ENCODE data around the gene FBXL4.

Gene FBXL4

GRCh38 chr6:98947411-98948292, at the start of gene FBXL4:
FBXL4 (minus strand) TSS chr6:98947946; CDS start chr6:98926988, 20,958 bp downstream.
- DNase-seq (ENCODE audit: low spot score): peak; percentile 92

- no peak for DNase-seq (ENCODE audit: low spot score)
Observed at GRCh38 chr6:98995116-98995515, 47.4 kb upstream of the FBXL4 start.

GRCh38 chr6:98992535-98992934, 44.8 kb upstream of the FBXL4 start:
- DNase-seq (ENCODE audit: low spot score): no peak

- no peak for DNase-seq (ENCODE audit: low spot score)
Observed at GRCh38 chr6:98986071-98986615, 38.4 kb upstream of the FBXL4 start.

- no peak for DNase-seq (ENCODE audit: low spot score)
Observed at GRCh38 chr6:98985391-98985790, 37.6 kb upstream of the FBXL4 start.

GRCh38 chr6:98984121-98984520, 36.4 kb upstream of the FBXL4 start:
- no peak for DNase-seq (ENCODE audit: low spot score)

- DNase-seq (ENCODE audit: low spot score): no peak
Observed at GRCh38 chr6:98981473-98981872, 33.7 kb upstream of the FBXL4 start.

GRCh38 chr6:98980819-98981218, 33.1 kb upstream of the FBXL4 start:
- DNase-seq (ENCODE audit: low spot score): peak; percentile 7

- no peak for DNase-seq (ENCODE audit: low spot score)
Observed at GRCh38 chr6:98977671-98978292, 30.0 kb upstream of the FBXL4 start.

- no peak for DNase-seq (ENCODE audit: low spot score)
Observed at GRCh38 chr6:98976674-98977385, 29.1 kb upstream of the FBXL4 start.

- no peak for DNase-seq (ENCODE audit: low spot score)
Observed at GRCh38 chr6:98975421-98975820, 27.7 kb upstream of the FBXL4 start.

- DNase-seq (ENCODE audit: low spot score): no peak
Observed at GRCh38 chr6:98974309-98974708, 26.6 kb upstream of the FBXL4 start.

- DNase-seq (ENCODE audit: low spot score): no peak
Observed at GRCh38 chr6:98973571-98973970, 25.8 kb upstream of the FBXL4 start.

GRCh38 chr6:98971303-98971702, 23.6 kb upstream of the FBXL4 start:
- DNase-seq (ENCODE audit: low spot score): no peak

GRCh38 chr6:98970469-98970868, 22.7 kb upstream of the FBXL4 start:
- no peak for DNase-seq (ENCODE audit: low spot score)

- DNase-seq (ENCODE audit: low spot score): no peak
Observed at GRCh38 chr6:98967616-98968015, 19.9 kb upstream of the FBXL4 start.

GRCh38 chr6:98959631-98960030, 11.9 kb upstream of the FBXL4 start:
- no peak for DNase-seq (ENCODE audit: low spot score)

GRCh38 chr6:98958776-98959175, 11.0 kb upstream of the FBXL4 start:
- DNase-seq (ENCODE audit: low spot score): no peak

- peak; percentile 19 for DNase-seq (ENCODE audit: low spot score)
Observed at GRCh38 chr6:98957450-98957849, 9.7 kb upstream of the FBXL4 start.

- no peak for DNase-seq (ENCODE audit: low spot score)
Observed at GRCh38 chr6:98949589-98949988, 1.8 kb upstream of the FBXL4 start.

GRCh38 chr6:98946879-98947410, 801 bp downstream of the FBXL4 start:
- peak; percentile 60 for DNase-seq (ENCODE audit: low spot score)

- peak; percentile 46 for DNase-seq (ENCODE audit: low spot score)
Observed at GRCh38 chr6:98946266-98946878, 1.4 kb downstream of the FBXL4 start.
